ENCODE data around the gene STEEP1.

The STEEP1 gene

GRCh38 chrX:119573840-119574393 lies 8.7 kb upstream of the STEEP1 start:
- POLR2A ChIA-PET (ENCODE audit: low non-redundant PET) = interaction anchor here (0.5 kb wide), 1 partner anchor 200 kb away, joined by 3 read pairs; no protein-coding TSS in a partner anchor
- peak; percentile 46 for DNase-seq (ENCODE audit: low spot score)

DNA sequence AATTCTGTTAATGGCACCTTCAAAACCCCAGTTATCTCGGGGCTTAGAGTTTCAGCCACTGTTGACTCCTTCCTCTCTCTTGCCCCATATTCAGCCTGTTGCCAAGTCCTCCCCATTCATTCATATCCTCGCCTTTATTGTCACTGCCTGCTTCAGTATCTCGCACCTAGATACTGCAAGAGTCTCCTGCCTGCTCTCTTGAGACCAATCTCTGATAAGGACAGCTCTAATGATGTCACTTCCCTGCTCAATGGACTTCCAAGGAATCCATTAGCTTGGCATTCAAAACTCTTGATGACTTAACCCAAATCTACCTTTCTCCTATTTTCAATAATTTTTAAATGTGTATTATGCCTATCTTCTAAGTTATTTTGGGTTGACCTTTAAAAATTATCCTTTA lies 8.0 kb upstream of the STEEP1 start:
- no peak overlapping the region for H3K27ac ChIP-seq
- CTCF ChIA-PET = interaction anchor here (0.8 kb wide), 1 partner anchor 104 kb away, joined by 3 read pairs; no protein-coding TSS in a partner anchor
- no peak for DNase-seq (ENCODE audit: low spot score)
- no peak for TF ChIP-seq CTCF (conservative IDR thresholded peaks at IDR 0.05; ENCODE audit: low read depth)
- POLR2A ChIA-PET (ENCODE audit: low non-redundant PET) = interaction anchor here (0.5 kb wide), 1 partner anchor 200 kb away, joined by 3 read pairs; no protein-coding TSS in a partner anchor

More at GRCh38 chrX:119573840-119574393, 8.7 kb upstream of the STEEP1 start:
- TF ChIP-seq CTCF (conservative IDR thresholded peaks at IDR 0.05; ENCODE audit: low read depth) = no peak
- H3K27ac ChIP-seq = peak overlapping the region; percentile 82
- CTCF ChIA-PET = no interaction called here

DNA sequence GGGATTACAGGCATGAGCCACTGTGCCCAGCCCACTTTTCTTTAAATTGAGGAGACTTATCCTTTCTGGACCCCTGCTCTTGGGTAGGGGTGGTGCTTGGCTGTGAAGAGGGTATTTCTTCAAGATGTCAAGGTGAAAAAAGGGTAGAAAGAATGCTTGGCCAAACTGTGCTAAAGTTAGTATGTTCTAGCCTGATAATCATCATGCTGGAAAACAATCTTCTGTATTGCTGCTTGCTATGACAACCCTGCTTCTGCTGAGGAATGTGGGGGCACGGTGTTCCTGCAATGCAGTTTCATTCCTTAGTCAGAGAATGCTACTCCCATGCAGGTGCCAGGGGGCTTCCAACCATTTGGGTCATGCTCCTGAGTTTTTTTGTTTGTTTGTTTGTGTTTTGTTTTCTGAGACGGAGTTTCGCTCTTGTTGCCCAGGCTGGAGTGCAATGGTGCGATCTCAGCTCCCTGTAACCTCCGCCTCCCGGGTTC lies 5.2 kb upstream of the STEEP1 start:
- ChIA-PET CTCF (no interaction called here), POLR2A (ENCODE audit: low non-redundant PET) (no interaction called here)
- no peak overlapping the region for H3K27ac ChIP-seq
- no peak for DNase-seq (ENCODE audit: low spot score)
- no peak for TF ChIP-seq CTCF (conservative IDR thresholded peaks at IDR 0.05; ENCODE audit: low read depth)

GRCh38 chrX:119552508-119552907 lies 12.7 kb downstream of the STEEP1 start:
- ChIA-PET CTCF (interaction anchor here (0.6 kb wide), 1 partner anchor 330 kb away, joined by 6 read pairs; no protein-coding TSS in a partner anchor), POLR2A (ENCODE audit: low non-redundant PET) (no interaction called here)
- DNase-seq (ENCODE audit: low spot score) = no peak
- no peak for TF ChIP-seq CTCF (conservative IDR thresholded peaks at IDR 0.05; ENCODE audit: low read depth)
- peak overlapping the region; percentile 48; the same call in 1 of the 2 replicates for H3K27ac ChIP-seq

DNA sequence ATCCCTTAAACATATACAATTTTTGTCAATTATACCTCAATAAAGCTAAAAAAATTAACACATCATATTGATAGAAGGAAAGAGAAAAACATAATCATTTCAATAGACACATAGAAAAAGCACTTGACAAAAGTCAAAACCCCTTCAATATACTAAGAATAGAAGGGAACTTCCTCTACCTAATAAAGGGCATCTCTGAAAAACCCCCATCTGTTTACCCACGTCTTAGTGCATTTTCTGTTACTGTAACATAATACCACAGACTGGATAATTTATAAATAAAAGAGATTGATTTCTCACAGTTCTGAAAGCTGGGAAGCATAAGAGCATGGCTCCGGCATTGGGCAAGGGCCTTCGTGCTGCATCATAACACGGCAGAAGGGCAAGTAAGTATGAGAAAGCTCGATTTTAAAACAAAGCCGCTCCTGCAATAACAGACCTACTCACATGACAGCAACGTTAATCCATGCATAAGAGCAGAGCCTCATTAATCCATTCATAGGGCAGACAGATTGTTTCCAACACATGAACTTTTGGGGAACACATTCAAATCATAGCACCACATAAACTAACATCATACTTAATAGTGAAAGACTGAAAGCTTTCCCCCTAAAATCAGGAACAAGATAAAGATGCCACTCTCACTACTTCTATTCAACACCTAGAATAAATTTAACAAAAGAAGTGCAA lies 15.7 kb downstream of the STEEP1 start:
- no peak for DNase-seq (ENCODE audit: low spot score)
- no peak overlapping the region for H3K27ac ChIP-seq
- CTCF ChIA-PET = no interaction called here
- POLR2A ChIA-PET (ENCODE audit: low non-redundant PET) = no interaction called here
- TF ChIP-seq CTCF (conservative IDR thresholded peaks at IDR 0.05; ENCODE audit: low read depth) = no peak

DNA sequence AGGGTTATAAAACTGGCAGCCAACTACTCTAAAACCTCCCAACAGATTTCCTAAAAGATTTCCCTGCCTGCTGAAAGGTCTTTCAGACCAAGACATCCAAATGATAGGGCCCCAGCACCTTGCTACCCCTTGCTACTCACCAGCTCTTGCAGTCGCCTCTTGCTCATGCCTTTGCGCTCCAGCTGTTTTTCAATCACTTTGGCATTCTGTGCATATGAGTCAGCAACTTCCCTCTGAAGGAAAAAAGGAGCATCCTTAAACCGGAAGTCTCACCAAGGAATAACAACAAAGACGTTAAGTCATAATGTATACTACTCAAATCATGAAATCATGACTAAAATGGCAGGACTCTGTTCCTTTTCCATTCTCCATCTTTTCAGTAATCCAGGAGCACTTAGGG lies 24.0 kb downstream of the STEEP1 start:
- no peak overlapping the region for H3K27ac ChIP-seq

More for the DNA sequence above, 24.0 kb downstream of the STEEP1 start:
- CTCF ChIA-PET = no interaction called here
- peak; percentile 51 for DNase-seq (ENCODE audit: low spot score)
- TF ChIP-seq CTCF (conservative IDR thresholded peaks at IDR 0.05; ENCODE audit: low read depth) = no peak
- POLR2A ChIA-PET (ENCODE audit: low non-redundant PET) = no interaction called here

Measured in RWPE1 (cell line).